ENCODE measurements around the gene RYR1. TPM values are rescaled to one million over a fixed set of nuclear protein-coding genes. Genes with fewer than 3 reads are reported as not detected.
A peak's percentile ranks its signal among the peaks of the same experiment; 100 is the strongest.
"Not testable (repeated sequence)": the region's sequence is repeated elsewhere in the genome, so short reads cannot be mapped to it uniquely, and the experiment has no call there.

The RYR1 gene
- total RNA-seq, 1 experiment from 2014 or later, result 0.11 TPM

DNA sequence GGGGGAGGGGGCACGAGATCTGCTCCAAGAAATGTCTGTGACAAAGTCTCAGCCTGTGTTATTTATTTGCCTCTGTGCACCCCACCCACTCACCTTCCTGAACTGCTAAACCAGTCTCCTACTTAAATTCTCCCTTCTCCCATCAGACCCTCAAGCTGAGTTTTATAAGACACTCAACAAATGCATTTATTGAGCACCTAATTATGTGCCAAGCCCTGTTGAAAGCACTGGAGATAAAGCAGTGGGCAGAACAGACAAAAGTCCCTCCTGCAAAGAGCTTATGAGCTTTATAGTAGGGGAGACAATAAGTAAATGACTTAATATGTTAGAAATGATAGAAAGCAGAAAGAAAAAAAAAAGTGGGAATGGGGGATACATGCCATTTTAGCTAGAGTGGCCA, 34.0 kb upstream of the RYR1 start:
- DNase-seq (ENCODE audit: low read depth), result no peak

GRCh38 chr19:38400361-38400760, 33.1 kb upstream of the RYR1 start:
- DNase-seq (ENCODE audit: low read depth), result no peak

DNA sequence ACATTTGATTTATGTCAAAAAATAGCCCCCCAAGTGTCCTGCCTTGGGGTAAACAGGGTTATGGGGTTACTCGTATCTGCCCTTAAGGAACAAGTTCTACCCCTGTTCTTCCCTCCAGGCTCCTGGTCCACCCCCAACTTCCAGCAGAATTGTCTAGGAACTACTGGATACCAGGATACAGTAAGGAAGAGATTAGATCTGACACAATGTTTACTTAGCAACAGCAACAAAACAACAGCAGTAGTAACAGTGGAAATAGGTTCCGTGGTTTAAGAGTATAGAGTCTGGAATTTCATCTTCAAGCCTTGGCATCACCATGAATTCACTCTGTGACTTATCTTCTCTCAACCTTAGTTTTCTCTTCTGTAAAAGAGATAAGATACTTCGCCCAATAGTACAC, 32.3 kb upstream of the RYR1 start:
- DNase-seq (ENCODE audit: low read depth), result no peak

DNA sequence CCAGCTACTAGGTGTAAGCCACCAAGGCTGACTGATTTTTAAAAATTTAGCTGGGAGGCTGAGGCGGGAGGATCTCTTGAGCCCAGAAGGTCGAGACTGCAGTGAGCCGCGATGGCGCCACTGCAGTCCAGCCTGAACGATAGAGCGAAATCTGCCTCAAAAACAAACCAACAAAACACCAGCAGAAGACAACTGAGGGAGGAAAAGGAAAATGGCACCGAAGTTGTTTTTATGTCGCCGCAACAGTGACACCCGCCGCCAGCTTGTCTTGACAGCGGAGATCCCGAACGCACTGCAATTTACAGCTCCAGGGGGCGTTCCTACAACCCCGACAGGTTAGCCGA, 30.9 kb upstream of the RYR1 start:
- DNase-seq (ENCODE audit: low read depth), result no peak

DNA sequence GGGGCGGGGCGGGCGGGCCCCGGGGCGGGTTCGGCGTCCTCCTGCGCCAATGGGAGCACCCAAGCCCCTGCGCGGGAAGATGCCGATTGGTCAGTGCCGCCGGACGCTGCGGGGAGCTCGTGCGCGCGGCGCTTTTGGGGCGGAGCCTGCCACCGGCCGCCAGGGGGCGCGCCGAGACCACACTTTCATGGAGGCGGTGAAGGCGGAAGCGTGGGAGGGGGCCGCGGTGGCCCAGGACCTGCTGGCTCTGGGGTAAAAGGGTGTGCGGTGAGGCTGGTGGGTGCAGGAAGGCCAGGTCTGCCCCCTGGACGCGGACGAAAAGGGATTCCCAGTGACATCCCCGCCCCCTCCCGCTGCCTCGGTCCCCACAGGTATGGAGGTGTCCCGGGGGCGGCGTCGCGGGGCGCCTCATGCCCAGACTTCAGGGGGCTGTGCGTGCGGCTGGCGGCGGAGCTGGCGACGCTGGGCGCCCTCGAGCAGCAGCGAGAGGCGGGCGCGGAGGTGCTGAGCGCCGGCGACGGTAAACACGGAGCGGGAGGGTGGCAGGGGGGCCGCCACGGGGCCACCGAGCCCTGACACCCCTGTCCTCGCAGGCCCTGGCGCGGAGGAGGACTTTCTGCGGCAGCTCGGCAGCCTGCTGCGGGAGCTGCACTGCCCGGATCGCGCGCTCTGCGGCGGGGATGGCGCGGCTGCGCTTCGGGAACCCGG, 30.4 kb upstream of the RYR1 start, which contains the start of gene FAM98C:
FAM98C (plus strand) TSS at position 127 of the 708 bp plus-strand sequence; CDS start at position 188, 61 bp downstream.
- DNase-seq (ENCODE audit: low read depth), result peak; percentile 98

DNA sequence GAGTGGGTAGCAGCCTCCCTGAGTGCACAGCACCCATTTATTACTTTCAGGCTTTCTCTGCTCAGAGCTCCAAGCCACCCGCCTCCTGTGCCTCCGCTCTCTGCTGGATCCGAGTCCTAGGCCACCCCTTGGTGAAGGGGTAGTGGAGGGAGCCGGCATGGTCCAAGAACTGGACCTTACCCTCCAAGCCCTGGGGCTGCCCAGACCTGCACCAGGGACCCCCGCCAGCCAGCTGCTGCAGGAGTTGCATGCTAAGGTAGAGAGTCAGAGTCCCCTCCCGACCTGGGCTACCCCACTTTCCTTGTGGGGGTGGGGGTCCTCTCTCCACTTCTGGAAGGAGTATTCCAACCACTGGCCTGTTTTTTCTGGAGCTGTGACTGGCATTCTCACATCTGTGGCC, 28.6 kb upstream of the RYR1 start:
- DNase-seq (ENCODE audit: low read depth), result no peak

DNA sequence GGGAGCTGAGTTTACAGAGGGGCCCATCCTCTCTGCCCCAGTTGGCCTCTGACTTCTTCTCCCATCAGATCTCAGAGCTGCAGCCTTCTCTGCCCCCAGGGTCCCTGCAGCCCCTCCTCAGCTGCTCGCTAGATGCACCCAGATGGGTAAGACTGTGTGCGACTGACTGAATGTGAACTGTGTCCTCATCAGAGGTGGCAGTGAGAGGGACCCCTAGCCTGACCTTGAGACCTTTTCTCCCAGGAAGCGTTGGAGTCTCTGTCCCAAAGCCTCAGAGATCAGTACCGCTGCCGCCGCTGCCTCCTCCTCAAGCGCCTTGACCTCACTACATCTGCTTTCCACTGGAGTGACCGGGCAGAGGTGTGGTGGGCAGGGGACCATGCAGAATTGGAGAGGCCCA, 28.2 kb upstream of the RYR1 start:
- DNase-seq (ENCODE audit: low read depth), result no peak

GRCh38 chr19:38409631-38410133, 23.8 kb upstream of the RYR1 start:
- peak; percentile 36 for DNase-seq (ENCODE audit: low read depth)

- not testable (repeated sequence) for DNase-seq (ENCODE audit: low read depth)
These were observed 23.1 kb upstream of the RYR1 start for GRCh38 chr19:38410407-38410806.

DNA sequence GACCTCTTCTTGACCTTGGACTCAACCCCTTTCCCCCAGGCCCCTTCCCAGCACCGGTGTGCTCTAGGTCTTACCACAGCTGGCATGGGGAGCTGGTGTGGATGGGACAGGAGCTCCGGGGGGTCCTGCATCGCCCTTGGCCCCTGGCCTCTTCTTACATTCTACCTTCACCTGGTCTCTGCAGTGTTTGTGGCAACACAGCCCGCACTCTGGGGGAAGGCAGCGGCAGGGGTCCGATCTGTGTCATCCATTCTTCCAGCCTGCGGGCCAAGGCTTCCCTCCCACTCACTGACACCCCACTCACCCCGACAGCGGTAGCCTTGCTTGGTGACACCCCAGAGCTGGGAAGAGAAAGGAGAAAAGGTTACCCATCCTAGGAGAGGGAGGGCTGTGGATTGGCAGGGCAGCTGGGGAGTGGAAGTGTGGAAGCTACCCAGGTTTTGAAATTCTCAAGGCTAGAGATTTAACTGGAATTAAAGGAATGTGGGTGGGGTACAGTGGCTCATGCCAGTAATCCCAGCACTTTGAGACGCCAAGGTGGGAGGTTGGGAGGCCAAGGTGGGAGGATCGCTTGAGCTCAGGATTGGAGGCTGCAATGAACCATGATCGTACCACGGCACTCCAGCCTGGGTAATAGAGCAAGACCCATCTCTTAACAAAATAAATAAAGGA, 22.3 kb upstream of the RYR1 start:
- no peak for DNase-seq (ENCODE audit: low read depth)

DNA sequence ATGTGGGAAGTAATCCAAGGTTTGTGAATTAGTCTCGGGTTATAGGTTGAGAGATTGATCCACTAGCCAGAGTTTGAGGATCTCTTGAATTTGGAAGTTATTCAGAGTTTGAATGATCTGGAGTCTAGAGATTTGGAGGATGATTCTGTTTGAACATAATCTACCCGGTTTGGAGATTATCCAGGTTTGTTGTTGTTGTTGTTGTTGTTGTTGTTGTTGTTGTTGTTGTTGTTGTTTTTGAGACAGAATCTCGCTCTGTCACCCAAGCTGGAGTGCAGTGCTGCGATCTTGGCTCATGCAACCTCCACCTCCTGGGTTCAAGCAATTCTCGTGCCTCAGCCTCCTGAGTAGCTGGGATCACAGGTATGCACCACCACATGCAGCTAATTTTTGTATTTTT, 21.6 kb upstream of the RYR1 start:
- DNase-seq (ENCODE audit: low read depth), result not testable (repeated sequence)

GRCh38 chr19:38412491-38412890, 21.0 kb upstream of the RYR1 start:
- DNase-seq (ENCODE audit: low read depth), result no peak

- no peak for DNase-seq (ENCODE audit: low read depth)
These were observed 20.5 kb upstream of the RYR1 start for GRCh38 chr19:38412961-38413360.

DNA sequence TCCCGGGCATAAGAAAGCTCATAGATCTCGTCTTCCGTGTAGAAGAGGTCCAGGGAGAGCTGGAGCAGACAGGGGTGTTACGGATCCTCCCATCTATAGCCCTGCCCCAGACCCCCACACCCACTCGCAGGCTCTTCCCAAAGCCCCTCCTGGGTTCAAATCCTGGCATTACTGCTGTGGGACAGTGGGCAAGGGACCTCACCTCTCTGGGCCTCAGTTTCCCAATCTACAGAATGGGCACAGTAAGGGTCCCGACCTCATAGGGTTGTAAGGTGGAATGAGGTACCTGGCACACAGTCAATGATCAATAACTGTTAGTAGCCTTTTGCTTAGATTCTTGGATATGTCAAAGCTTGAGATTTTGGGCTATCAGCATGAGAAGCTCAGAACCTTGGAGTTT, 20.1 kb upstream of the RYR1 start:
- no peak for DNase-seq (ENCODE audit: low read depth)

DNA sequence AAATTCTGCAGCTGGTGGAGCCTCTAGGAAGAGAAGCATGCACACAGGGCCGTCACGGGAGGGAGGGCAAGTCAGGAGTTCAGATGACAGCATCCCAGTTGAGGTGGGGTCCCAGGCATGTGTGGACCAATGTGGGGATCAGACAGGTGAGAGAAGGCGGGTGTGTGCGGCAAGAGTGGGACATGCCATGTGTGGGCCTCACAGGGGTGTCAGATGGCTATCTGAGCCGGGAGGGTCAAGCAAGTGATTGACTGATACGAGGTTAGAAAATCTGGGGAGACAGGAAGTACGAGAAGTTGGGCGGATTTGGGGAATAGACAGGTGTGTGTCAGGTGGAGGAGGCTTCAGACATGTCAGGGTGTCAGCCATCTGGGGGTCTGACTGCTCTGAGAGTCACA, 16.3 kb upstream of the RYR1 start:
- no peak for DNase-seq (ENCODE audit: low read depth)

GRCh38 chr19:38417544-38418506, 15.7 kb upstream of the RYR1 start:
- peak; percentile 61 for DNase-seq (ENCODE audit: low read depth)

DNA sequence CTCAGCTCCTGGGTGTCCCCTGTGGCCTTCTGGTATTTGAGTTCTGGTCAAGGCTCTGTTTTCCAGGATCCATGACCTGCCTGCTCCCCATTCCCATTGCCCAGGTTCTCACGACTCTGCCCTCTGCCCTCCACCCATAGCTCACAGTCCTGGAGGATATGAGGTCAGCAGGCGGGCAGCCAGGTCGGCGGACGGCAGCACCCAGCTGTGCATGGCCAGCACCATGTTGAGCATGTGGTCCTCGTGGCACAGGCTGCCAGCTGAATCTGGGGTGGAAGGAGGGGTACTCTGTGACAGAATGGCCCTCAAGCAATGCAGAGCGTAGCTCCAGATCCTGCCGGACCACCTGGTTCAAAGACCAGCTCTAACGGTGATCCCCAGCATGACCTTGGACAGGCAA, 12.6 kb upstream of the RYR1 start:
- no peak for DNase-seq (ENCODE audit: low read depth)

DNA sequence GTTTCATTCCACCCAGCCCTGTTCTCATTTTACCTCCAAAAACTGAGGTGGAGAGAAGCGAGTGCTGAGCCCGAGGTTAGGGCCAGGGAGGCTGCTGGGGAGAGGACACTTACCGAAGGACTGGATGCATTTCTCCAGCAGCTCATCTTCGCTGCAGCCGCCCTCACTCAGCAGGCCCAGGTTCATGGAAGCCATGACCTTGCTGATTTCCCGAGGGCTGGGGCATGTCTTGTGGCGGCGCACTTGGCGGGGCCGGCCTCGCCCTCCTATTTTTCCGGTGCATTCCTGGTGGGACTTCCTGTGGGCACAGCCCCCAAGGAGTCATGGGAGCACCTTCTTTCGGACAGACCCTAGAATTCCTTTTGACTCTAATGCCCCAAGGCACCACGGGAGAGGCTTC, 11.6 kb upstream of the RYR1 start:
- DNase-seq (ENCODE audit: low read depth), result no peak

DNA sequence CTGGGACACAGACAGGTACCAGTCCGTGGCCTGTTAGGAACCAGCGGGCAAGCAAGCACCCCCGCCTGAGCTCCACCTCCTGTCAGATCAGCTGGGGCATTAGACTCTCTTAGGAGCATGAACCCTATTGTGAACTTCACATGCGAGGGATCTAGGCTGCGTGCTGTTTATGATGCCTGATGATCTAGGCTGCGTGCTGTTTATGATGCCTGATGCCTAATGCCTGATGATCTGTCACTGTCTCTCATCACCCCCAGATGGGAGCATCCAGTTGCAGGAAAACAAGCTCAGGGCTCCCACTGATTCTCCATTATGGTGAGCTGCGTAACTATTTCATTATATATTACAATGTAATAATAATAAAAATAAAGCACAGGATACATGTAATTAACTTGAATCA, 11.1 kb upstream of the RYR1 start:
- no peak for DNase-seq (ENCODE audit: low read depth)

DNA sequence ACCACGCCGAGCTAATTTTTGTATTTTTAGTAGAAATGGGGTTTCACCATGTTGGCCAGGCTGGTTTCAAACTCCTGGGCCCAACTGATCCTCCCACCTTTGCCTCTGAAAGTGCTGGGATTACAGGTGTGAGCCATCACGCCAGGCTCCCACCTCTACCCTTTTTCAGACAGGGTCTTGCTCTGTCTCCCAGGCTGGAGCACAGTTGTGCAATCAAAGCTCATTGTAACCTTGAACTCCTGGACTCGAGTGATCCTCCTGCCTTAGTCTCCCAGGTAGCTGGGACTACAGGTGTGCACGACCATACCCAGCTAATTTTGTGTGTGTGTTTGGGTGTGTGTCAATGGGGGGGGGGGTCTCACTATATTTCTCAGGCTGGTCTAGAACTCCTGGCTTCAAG, 9.2 kb upstream of the RYR1 start:
- DNase-seq (ENCODE audit: low read depth), result no peak

- DNase-seq (ENCODE audit: low read depth), result no peak
These were observed 8.2 kb upstream of the RYR1 start for GRCh38 chr19:38425222-38425809.
